GM12878 (cell line): ENCODE measurements around the gene LEPR. TPM values are rescaled to one million over a fixed set of nuclear protein-coding genes. Genes with fewer than 3 reads are reported as not detected.

ENCODE experiments used
- ATAC-seq: fragments of 200-7000 bp; cut with Tn5 transposase; 3 replicates; pipeline ENCODE4 v1.9.1; 2020; ENCODE audit warnings: mild to moderate bottlenecking, moderate library complexity
- BruUV-seq: library from RNA; stranded (reverse); fragments of 400-500 nt; replicated peaks from 2 replicates; lab custom pipeline; 2021; lab: Mats Ljungman, UMichigan
- CTCF ChIA-PET: fragments of 300-600 bp; sonication (Branson Sonifier 250); formaldehyde crosslinking; extraction: SDS; loops from one replicate; lab custom pipeline; 2021; ENCODE audit warnings: inconsistent platforms; lab: Yijun Ruan, JAX
- POLR2A ChIA-PET: fragments of 350-600 bp; formaldehyde crosslinking; extraction: SDS; loops from one replicate; lab custom pipeline; 2021; ENCODE audit warnings: inconsistent platforms; lab: Charles Lee
- RAD21 ChIA-PET: fragments of 300-600 bp; sonication (Branson Sonifier 250); formaldehyde crosslinking; loops from one replicate; lab custom pipeline; 2023; ENCODE audit warnings: antibody characterized with exemption; ENCODE audit not compliant: unreplicated experiment; lab: Charles Lee
- SMC1A ChIA-PET: fragments of 300-600 bp; sonication (Branson Sonifier 250); formaldehyde crosslinking; loops from one replicate; lab custom pipeline; 2023; ENCODE audit not compliant: unreplicated experiment, uncharacterized antibody; lab: Charles Lee
- DNase-seq: peaks from one replicate; pipeline ENCODE4 v3.0.0-alpha.2; 2011; ENCODE audit warnings: low read depth, low spot score
- FAIRE-seq: peaks from 3 replicates; lab custom pipeline; 2011; peaks lifted over from hg19 to GRCh38; lab: Jason Lieb, UNC
- H2AFZ ChIP-seq: 2 replicates; pipeline ENCODE4 v1.6.0; 2011; ENCODE audit warnings: low read depth, low read length, control low read depth; ENCODE audit not compliant: control insufficient read depth
- H3K27ac ChIP-seq: 2 replicates; pipeline ENCODE4 v1.5.1; 2011; ENCODE audit warnings: control low read depth; ENCODE audit not compliant: control insufficient read depth, insufficient read depth
- H3K27me3 ChIP-seq, 2 experiments: replicated peaks in 1 of 2; 2 replicates each; pipeline versions ENCODE4 v1.6.0 to v1.6.1; 2011; ENCODE audit warnings: low read length in 1 of 2; ENCODE audit not compliant: control insufficient read depth in 2 of 2, insufficient read depth in 2 of 2
- H3K36me3 ChIP-seq, 2 experiments: 2 replicates each; pipeline ENCODE4 v1.5.1; 2011; ENCODE audit warnings: low read length in 1 of 2; ENCODE audit not compliant: control insufficient read depth in 2 of 2, insufficient read depth in 2 of 2
- H3K4me1 ChIP-seq: 2 replicates; pipeline ENCODE4 v1.6.1; 2011; ENCODE audit warnings: mild to moderate bottlenecking, low read length, moderate library complexity, mixed read lengths; ENCODE audit not compliant: control insufficient read depth, insufficient read depth
- H3K4me2 ChIP-seq: 2 replicates; pipeline ENCODE4 v1.6.0; 2011; ENCODE audit warnings: control low read depth; ENCODE audit not compliant: control insufficient read depth, insufficient read depth
- H3K4me3 ChIP-seq: fragments of 200-600 bp; sonication (generic); 2 replicates; pipeline ENCODE4 v1.5.1; 2016
- H3K79me2 ChIP-seq: 2 replicates; pipeline ENCODE4 v1.6.0; 2011; ENCODE audit warnings: low read length; ENCODE audit not compliant: control insufficient read depth, insufficient read depth
- H3K9ac ChIP-seq: 2 replicates; pipeline ENCODE4 v1.8.0; 2011; ENCODE audit warnings: low read length, control low read depth, mixed read lengths; ENCODE audit not compliant: control insufficient read depth, insufficient read depth
- H3K9me3 ChIP-seq: replicated peaks from 3 replicates; pipeline ENCODE4 v1.5.1; 2011; ENCODE audit warnings: mild to moderate bottlenecking, low read length; ENCODE audit not compliant: control insufficient read depth, insufficient read depth
- H4K20me1 ChIP-seq: 2 replicates; pipeline ENCODE4 v1.6.0; 2011; ENCODE audit not compliant: control insufficient read depth, insufficient read depth
- ATF7 ChIP-seq: fragments of 450-650 bp; IDR thresholded peaks from 2 replicates; pipeline ENCODE4 v1.6.1; 2016; ENCODE audit warnings: low read depth, mild to moderate bottlenecking
- CBX5 ChIP-seq: sonication (generic); IDR thresholded peaks from 2 replicates; pipeline ENCODE4 v1.6.1; 2016; ENCODE audit warnings: low read depth, moderate library complexity, mild to moderate bottlenecking, inconsistent platforms
- GABPA ChIP-seq: IDR thresholded peaks from 2 replicates; pipeline ENCODE4 v1.6.1; 2014; ENCODE audit warnings: antibody characterized with exemption, low read depth, mild to moderate bottlenecking, inconsistent platforms
- JUNB ChIP-seq: IDR thresholded peaks from 2 replicates; pipeline ENCODE4 v1.6.1; 2016; ENCODE audit warnings: antibody characterized with exemption, mild to moderate bottlenecking
- SMAD5 ChIP-seq: IDR thresholded peaks from 2 replicates; pipeline ENCODE4 v1.6.1; 2016; ENCODE audit warnings: antibody characterized with exemption, low read depth
- SRF ChIP-seq, 2 experiments: IDR thresholded peaks; 2 replicates each; pipeline ENCODE4 v1.6.1; 2011; ENCODE audit warnings: low read depth in 2 of 2, low read length in 2 of 2, mild to moderate bottlenecking in 1 of 2, moderate library complexity in 1 of 2
- SUPT20H ChIP-seq: IDR thresholded peaks from 2 replicates; pipeline ENCODE4 v1.6.1; 2011; ENCODE audit warnings: low read depth, mild to moderate bottlenecking, low read length, moderate library complexity, borderline replicate concordance; ENCODE audit not compliant: control insufficient read depth
- YY1 ChIP-seq: IDR thresholded peaks from 2 replicates; pipeline ENCODE4 v1.6.1; 2011; ENCODE audit warnings: low read depth, mild to moderate bottlenecking, low read length
- ZBED1 ChIP-seq: IDR thresholded peaks from 2 replicates; pipeline ENCODE4 v1.6.1; 2016; ENCODE audit warnings: borderline replicate concordance
- in situ Hi-C: fragments of 300-500 bp; cut with MboI; formaldehyde crosslinking; loops from 9 replicates; pipeline ENCODE4 v1.14.3; 2018; ENCODE audit warnings: mixed read lengths
- intact Hi-C: fragments of 100-400 bp; cut with micrococcal nuclease; formaldehyde crosslinking; loops from one replicate; pipeline ENCODE4 v1.14.2; 2022; ENCODE audit not compliant: unreplicated experiment
- polyA plus RNA-seq, 11 experiments: library from polyadenylated mRNA; depleted of rRNA in 4 of 11; unstranded in 6 of 11; stranded (reverse) in 5 of 11; fragments of >200 nt; fragmentation: Nextera tagmentation in 4 of 11; fragmentation: Illumina TruSeq in 1 of 11; extraction: Ambion mirVana in 4 of 11; extraction: Trizol in 1 of 11; gene quantifications; 1 replicate in 1 of 11; 2 replicates in 10 of 11; pipeline versions ENCODE4 v1.2.1 to v1.2.3, GENCODE V29; 2011 to 2016; ENCODE audit warnings: inconsistent platforms in 2 of 11, missing spikeins in 2 of 11, low read depth in 1 of 11
- total RNA-seq, 4 experiments: library from RNA; depleted of rRNA in 3 of 4; stranded (reverse); fragments of >200 nt in 3 of 4; fragmentation: Illumina TruSeq in 1 of 4; extraction: Trizol in 1 of 4; gene quantifications; 2 replicates each; pipeline versions ENCODE4 v1.2.1 to v1.2.3, GENCODE V29; 2013 to 2021
- TF ChIP-seq, protein P1 (sequence below): fragments of 150-350 bp; IDR thresholded peaks from 2 replicates; pipeline ENCODE4 v1.6.1; 2016; ENCODE audit warnings: low read depth, low read length
- TF ChIP-seq, protein P2 (sequence below): IDR thresholded peaks from 2 replicates; pipeline ENCODE4 v1.6.1; 2011; ENCODE audit warnings: low read depth, mild to moderate bottlenecking, low read length, moderate library complexity, borderline replicate concordance; ENCODE audit errors: extremely low read depth
- TF ChIP-seq, protein P3 (sequence below): fragments of 150-350 bp; IDR thresholded peaks from 2 replicates; pipeline ENCODE4 v1.6.1; 2014; ENCODE audit warnings: mild to moderate bottlenecking, low read depth, low read length

The LEPR gene
- total and polyA plus RNA-seq, 10 of the 15 experiments (the other 5 are each of a cell fraction or from before 2014, with no cell fraction given): 0.49 to 3.7 (median 1.2) TPM

DNA sequence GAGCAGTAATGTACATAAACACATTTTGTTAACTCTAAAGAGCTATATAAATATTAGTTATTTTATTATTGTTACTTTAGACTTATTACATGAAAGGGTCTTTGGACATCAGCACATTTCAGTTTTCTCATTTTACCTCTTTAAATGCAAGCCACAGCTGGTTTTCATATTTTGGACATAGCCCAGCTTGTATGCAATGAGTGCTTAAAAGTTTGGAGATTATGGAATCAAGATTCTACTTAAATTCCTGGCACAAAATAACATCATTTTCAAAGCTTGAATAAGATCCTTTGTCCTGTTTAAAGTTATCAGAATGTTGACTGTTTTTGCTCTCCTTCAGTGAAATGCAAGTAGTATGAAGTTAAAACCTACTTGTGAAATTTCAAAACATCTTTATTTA, 15.5 kb upstream of the LEPR start:
- H3K9ac ChIP-seq: no peak overlapping the region
- FAIRE-seq: no peak
- no peaks in the 10 kb centered on the region for H3K4me1 ChIP-seq
- intact Hi-C loops: no loop called here
- no peak overlapping the region for H2AFZ ChIP-seq
- no TSS peak for BruUV-seq
- CTCF ChIA-PET: no interaction called here
- H3K27me3 ChIP-seq: no peaks in the 10 kb centered on the region
- no peaks in the 10 kb centered on the region for H3K79me2 ChIP-seq
- SMC1A ChIA-PET: interaction anchor here (1.0 to 1.3 kb wide), 2 partner anchors 11 to 184 kb away, joined by 3 to 5 read pairs; no protein-coding TSS in a partner anchor
- H3K27ac ChIP-seq: no peak overlapping the region
- no peaks in the 10 kb centered on the region; the same call in 1 of the 2 replicates for H4K20me1 ChIP-seq
- RAD21 ChIA-PET: no interaction called here
- H3K4me2 ChIP-seq: no peak overlapping the region
- no peak overlapping the region for H3K4me3 ChIP-seq
- no peaks in the 10 kb centered on the region for H3K9me3 ChIP-seq
- TF ChIP-seq YY1 (no peak), GABPA (no peak), CBX5 (no peak), ATF7 (no peak), SRF (IDR thresholded peaks at IDR 0.05; ENCODE audit: low read depth in 2 of 2, low read length in 2 of 2) (no peak), SMAD5 (no peak), JUNB (no peak), ZBED1 (no peak), SUPT20H (no peak)
- TF ChIP-seq, protein P1, sequence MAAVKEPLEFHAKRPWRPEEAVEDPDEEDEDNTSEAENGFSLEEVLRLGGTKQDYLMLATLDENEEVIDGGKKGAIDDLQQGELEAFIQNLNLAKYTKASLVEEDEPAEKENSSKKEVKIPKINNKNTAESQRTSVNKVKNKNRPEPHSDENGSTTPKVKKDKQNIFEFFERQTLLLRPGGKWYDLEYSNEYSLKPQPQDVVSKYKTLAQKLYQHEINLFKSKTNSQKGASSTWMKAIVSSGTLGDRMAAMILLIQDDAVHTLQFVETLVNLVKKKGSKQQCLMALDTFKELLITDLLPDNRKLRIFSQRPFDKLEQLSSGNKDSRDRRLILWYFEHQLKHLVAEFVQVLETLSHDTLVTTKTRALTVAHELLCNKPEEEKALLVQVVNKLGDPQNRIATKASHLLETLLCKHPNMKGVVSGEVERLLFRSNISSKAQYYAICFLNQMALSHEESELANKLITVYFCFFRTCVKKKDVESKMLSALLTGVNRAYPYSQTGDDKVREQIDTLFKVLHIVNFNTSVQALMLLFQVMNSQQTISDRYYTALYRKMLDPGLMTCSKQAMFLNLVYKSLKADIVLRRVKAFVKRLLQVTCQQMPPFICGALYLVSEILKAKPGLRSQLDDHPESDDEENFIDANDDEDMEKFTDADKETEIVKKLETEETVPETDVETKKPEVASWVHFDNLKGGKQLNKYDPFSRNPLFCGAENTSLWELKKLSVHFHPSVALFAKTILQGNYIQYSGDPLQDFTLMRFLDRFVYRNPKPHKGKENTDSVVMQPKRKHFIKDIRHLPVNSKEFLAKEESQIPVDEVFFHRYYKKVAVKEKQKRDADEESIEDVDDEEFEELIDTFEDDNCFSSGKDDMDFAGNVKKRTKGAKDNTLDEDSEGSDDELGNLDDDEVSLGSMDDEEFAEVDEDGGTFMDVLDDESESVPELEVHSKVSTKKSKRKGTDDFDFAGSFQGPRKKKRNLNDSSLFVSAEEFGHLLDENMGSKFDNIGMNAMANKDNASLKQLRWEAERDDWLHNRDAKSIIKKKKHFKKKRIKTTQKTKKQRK: no peak
- TF ChIP-seq, protein P2, sequence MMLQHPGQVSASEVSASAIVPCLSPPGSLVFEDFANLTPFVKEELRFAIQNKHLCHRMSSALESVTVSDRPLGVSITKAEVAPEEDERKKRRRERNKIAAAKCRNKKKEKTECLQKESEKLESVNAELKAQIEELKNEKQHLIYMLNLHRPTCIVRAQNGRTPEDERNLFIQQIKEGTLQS: no peak
- TF ChIP-seq, protein P3, sequence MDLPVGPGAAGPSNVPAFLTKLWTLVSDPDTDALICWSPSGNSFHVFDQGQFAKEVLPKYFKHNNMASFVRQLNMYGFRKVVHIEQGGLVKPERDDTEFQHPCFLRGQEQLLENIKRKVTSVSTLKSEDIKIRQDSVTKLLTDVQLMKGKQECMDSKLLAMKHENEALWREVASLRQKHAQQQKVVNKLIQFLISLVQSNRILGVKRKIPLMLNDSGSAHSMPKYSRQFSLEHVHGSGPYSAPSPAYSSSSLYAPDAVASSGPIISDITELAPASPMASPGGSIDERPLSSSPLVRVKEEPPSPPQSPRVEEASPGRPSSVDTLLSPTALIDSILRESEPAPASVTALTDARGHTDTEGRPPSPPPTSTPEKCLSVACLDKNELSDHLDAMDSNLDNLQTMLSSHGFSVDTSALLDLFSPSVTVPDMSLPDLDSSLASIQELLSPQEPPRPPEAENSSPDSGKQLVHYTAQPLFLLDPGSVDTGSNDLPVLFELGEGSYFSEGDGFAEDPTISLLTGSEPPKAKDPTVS: no peak
- H3K36me3 ChIP-seq: no peaks in the 10 kb centered on the region
- in situ Hi-C loops: no loop called here
- POLR2A ChIA-PET: interaction anchor here (0.6 kb wide), 1 partner anchor 163 kb away, joined by 5 read pairs; no protein-coding TSS in a partner anchor
- DNase-seq: no peak
- no peak for ATAC-seq
